ENCODE data around the gene CNOT3. TPM values are rescaled to one million over a fixed set of nuclear protein-coding genes. Genes with fewer than 3 reads are reported as not detected.

CNOT3 gene
- total and polyA plus RNA-seq, 2 of the 13 experiments (the other 11 are each of a cell fraction or from before 2014, with no cell fraction given), result 4.3 to 5.8 TPM

- TF ChIP-seq ZBTB49 (CRISPR knock-in tag; IDR thresholded peaks at IDR 0.05; ENCODE audit: borderline replicate concordance), result no peak
- peak; percentile 94 for TF ChIP-seq BCL6 (CRISPR knock-in tag; IDR thresholded peaks at IDR 0.05)
- no peak for TF ChIP-seq NR2F6 (IDR thresholded peaks at IDR 0.05)
- TF ChIP-seq NR2F6 (CRISPR knock-in tag; IDR thresholded peaks at IDR 0.05), result peak; percentile 23; the same call in 1 of the 2 replicates
- no peak for TF ChIP-seq ZNF124 (CRISPR knock-in tag; IDR thresholded peaks at IDR 0.05)
- TF ChIP-seq MXD3 (CRISPR knock-in tag; IDR thresholded peaks at IDR 0.05), result no peak
- no peak for TF ChIP-seq ZNF44 (CRISPR knock-in tag; IDR thresholded peaks at IDR 0.05)
- TF ChIP-seq SP5 (CRISPR knock-in tag; IDR thresholded peaks at IDR 0.05; ENCODE audit: borderline replicate concordance, low read depth), result no peak
- TF ChIP-seq ZNF687 (CRISPR knock-in tag; IDR thresholded peaks at IDR 0.05), result no peak; the same call in 1 of the 2 replicates
- no peak for TF ChIP-seq ZBTB37 (CRISPR knock-in tag; IDR thresholded peaks at IDR 0.05)
- no peak for TF ChIP-seq SOX13 (IDR thresholded peaks at IDR 0.05)
- peak in 1 of 2 experiments; percentile 24; a peak in 1 of 4 replicates for TF ChIP-seq SOX13 (CRISPR knock-in tag; conservative IDR thresholded peaks at IDR 0.05 in 1 of 2, IDR thresholded peaks at IDR 0.05 in 1 of 2)
- TF ChIP-seq ATRX (CRISPR knock-in tag; IDR thresholded peaks at IDR 0.05; ENCODE audit: borderline replicate concordance), result no peak
- TF ChIP-seq RXRA (CRISPR knock-in tag; IDR thresholded peaks at IDR 0.05), result peak; percentile 68
- no peak for TF ChIP-seq ONECUT2 (CRISPR knock-in tag; IDR thresholded peaks at IDR 0.05)
- no peak for TF ChIP-seq MZF1 (CRISPR knock-in tag; IDR thresholded peaks at IDR 0.05; ENCODE audit: borderline replicate concordance)
- peak; percentile 47; the same call in 1 of the 2 replicates for TF ChIP-seq HMG20A (CRISPR knock-in tag; IDR thresholded peaks at IDR 0.05; ENCODE audit: borderline replicate concordance)
- TF ChIP-seq IRF2 (CRISPR knock-in tag; IDR thresholded peaks at IDR 0.05), result peak; percentile 22; the same call in 1 of the 2 replicates
- TF ChIP-seq ZNF207 (IDR thresholded peaks at IDR 0.05; ENCODE audit: borderline replicate concordance), result no peak
- TF ChIP-seq MLLT10 (CRISPR knock-in tag; IDR thresholded peaks at IDR 0.05), result no peak
- TF ChIP-seq CBX2 (IDR thresholded peaks at IDR 0.05; ENCODE audit: low read depth, low read length), result no peak
- TF ChIP-seq CBX2 (CRISPR knock-in tag; IDR thresholded peaks at IDR 0.05; ENCODE audit: low read depth), result no peak
- no peak for TF ChIP-seq NONO (IDR thresholded peaks at IDR 0.05)
- 0 out of 2 replicates have a peak, but pooled peaks have one; percentile 22 for TF ChIP-seq NONO (CRISPR knock-in tag; conservative IDR thresholded peaks at IDR 0.05)
- peak; percentile 32; the same call in 1 of the 2 replicates for TF ChIP-seq RBFOX2 (IDR thresholded peaks at IDR 0.05; ENCODE audit: low read depth, low read length)
- no peak for TF ChIP-seq HES4 (CRISPR knock-in tag; IDR thresholded peaks at IDR 0.05; ENCODE audit: borderline replicate concordance)
Measured at GRCh38 chr19:54203151-54203611, 65.6 kb downstream of the CNOT3 start (continued).

Data from HepG2 (cell line).